IgD-negative memory B cell (primary cell): ENCODE measurements around the gene CEP112. TPM values are rescaled to one million over a fixed set of nuclear protein-coding genes. Genes with fewer than 3 reads are reported as not detected.

Experiments
- H3K27ac Mint-ChIP-seq, 3 donors: one replicate each; pipeline ENCODE4 v1.8.0; 2020 to 2022; ENCODE audit warnings: mild to moderate bottlenecking in 3 of 3, mixed read lengths in 3 of 3, moderate library complexity in 1 of 3
- H3K27me3 Mint-ChIP-seq: one replicate; pipeline ENCODE4 v1.8.0; 2021; ENCODE audit warnings: mixed read lengths
- H3K36me3 Mint-ChIP-seq: one replicate; pipeline ENCODE4 v1.8.0; 2020; ENCODE audit warnings: mild to moderate bottlenecking, mixed read lengths
- H3K4me1 Mint-ChIP-seq, 3 donors: one replicate each; pipeline ENCODE4 v1.8.0; 2020 to 2022; ENCODE audit warnings: mixed read lengths in 3 of 3, mild to moderate bottlenecking in 1 of 3
- H3K4me3 Mint-ChIP-seq, 4 donors: one replicate each; pipeline ENCODE4 v1.8.0; 2020 to 2022; ENCODE audit warnings: mild to moderate bottlenecking in 4 of 4, mixed read lengths in 4 of 4, moderate library complexity in 3 of 4
- H3K9me3 Mint-ChIP-seq, 3 donors: one replicate each; pipeline ENCODE4 v1.8.0; 2020 to 2021; ENCODE audit warnings: mixed read lengths in 3 of 3, mild to moderate bottlenecking in 1 of 3
- polyA plus RNA-seq: library from polyadenylated mRNA; unstranded; fragments of 300-500 nt; fragmentation: Illumina TruSeq; gene quantifications from one replicate; pipeline ENCODE4 v1.2.3, GENCODE V29; 2021

CEP112 gene
- polyA plus RNA-seq, 1 donor from 2014 or later = not detected

GRCh38 chr17:65774787-65775186 is 417.1 kb downstream of the CEP112 start:
- Mint-ChIP-seq H3K9me3 (peaks cover 0 to 7% (median 1%) of the 10 kb centered on the region in 3 donors), H3K4me1 (peaks cover 0 to 2% (median 0%) of the 10 kb centered on the region in 3 donors), H3K27me3 (no peaks in the 10 kb centered on the region), H3K27ac (no peak overlapping the region), H3K36me3 (no peaks in the 10 kb centered on the region), H3K4me3 (no peak overlapping the region)

DNA sequence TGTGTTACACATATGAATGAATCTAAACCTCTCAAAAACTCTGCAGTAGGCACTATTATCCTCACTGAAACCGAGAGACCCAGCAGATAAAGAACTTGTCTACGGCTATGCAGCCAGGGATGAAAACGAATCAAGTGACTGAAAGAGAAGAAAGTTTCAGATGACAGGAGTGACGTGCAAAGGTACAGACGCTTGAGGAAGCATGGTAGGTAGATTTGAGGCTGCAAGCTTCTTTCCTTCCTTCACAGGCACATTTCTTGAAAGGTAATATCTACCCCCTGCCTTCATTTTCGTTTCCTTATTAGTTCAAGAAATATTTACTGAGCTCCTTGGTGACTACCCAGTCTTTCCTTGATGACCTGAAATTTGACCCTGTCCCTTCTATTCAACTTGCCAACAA is 418.9 kb downstream of the CEP112 start:
- Mint-ChIP-seq H3K27ac (no peak overlapping the region), H3K9me3 (peaks cover 0 to 7% (median 1%) of the 10 kb centered on the region in 3 donors), H3K4me3 (no peak overlapping the region), H3K36me3 (no peaks in the 10 kb centered on the region), H3K4me1 (peaks cover 0 to 2% (median 0%) of the 10 kb centered on the region in 3 donors), H3K27me3 (no peaks in the 10 kb centered on the region)

GRCh38 chr17:65771704-65772103 is 420.2 kb downstream of the CEP112 start:
- H3K9me3 Mint-ChIP-seq = peaks cover 0 to 7% (median 1%) of the 10 kb centered on the region in 3 donors
- no peak overlapping the region for H3K4me3 Mint-ChIP-seq
- no peak overlapping the region for H3K27ac Mint-ChIP-seq
- H3K36me3 Mint-ChIP-seq = no peaks in the 10 kb centered on the region
- peaks cover 0 to 2% (median 0%) of the 10 kb centered on the region in 3 donors for H3K4me1 Mint-ChIP-seq
- H3K27me3 Mint-ChIP-seq = no peaks in the 10 kb centered on the region

DNA sequence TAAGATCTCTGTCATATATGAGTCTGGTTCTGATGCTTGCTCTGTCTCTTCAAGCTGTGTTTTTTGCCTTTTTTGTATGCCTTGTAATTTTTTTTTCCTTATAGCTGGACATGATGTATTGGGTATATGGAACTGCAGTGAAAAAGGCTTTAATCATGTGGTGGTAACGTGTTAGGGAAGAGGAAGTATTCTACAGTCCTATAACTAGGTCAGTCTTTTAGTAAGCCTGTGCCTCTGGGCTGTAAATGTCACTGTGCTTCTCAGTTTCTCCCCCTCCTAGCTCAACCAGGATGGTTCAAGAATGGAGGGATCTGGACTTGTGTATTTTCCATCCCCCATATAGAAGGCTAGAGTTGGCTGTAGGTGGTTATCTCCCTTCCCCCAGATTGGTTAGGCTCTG is 428.1 kb downstream of the CEP112 start:
- Mint-ChIP-seq H3K4me3 (no peak overlapping the region), H3K27me3 (peaks cover 2% of the 10 kb centered on the region), H3K27ac (no peak overlapping the region), H3K36me3 (no peaks in the 10 kb centered on the region), H3K9me3 (peaks cover 0 to 2% (median 0%) of the 10 kb centered on the region in 3 donors), H3K4me1 (no peaks in the 10 kb centered on the region)

GRCh38 chr17:65762973-65763372 is 429.0 kb downstream of the CEP112 start:
- Mint-ChIP-seq H3K4me1 (no peaks in the 10 kb centered on the region), H3K4me3 (no peak overlapping the region), H3K9me3 (peaks cover 0 to 2% (median 1%) of the 10 kb centered on the region in 3 donors), H3K36me3 (no peaks in the 10 kb centered on the region), H3K27ac (no peak overlapping the region), H3K27me3 (peaks cover 2% of the 10 kb centered on the region)

- Mint-ChIP-seq H3K4me1 (no peaks in the 10 kb centered on the region), H3K27ac (no peak overlapping the region), H3K9me3 (peaks cover 0 to 2% (median 1%) of the 10 kb centered on the region in 3 donors), H3K27me3 (peaks cover 3% of the 10 kb centered on the region), H3K36me3 (peaks cover 3% of the 10 kb centered on the region), H3K4me3 (no peak overlapping the region)
Measured at GRCh38 chr17:65759532-65759931, 432.4 kb downstream of the CEP112 start.

DNA sequence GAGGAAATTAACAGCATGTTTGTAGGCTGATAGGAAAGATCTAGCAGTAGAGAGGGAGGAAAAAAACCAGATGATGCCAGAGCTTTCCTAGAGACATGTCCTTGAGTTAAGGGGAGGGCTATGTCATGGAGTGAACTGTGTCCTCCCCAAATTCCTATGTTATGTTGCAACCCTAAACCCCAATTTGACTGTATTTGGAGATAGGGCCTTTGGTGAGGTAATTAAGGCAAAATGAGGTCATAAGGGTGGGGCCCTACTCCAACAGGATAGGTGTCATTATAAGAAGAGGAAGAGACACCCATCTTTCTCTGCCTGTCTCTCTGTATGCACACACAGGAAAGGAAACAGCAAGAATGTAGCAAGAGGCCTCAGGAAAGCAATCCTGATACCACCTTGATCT is 435.2 kb downstream of the CEP112 start:
- peaks cover 0 to 2% (median 1%) of the 10 kb centered on the region in 3 donors for H3K9me3 Mint-ChIP-seq
- peaks cover 3% of the 10 kb centered on the region for H3K36me3 Mint-ChIP-seq
- no peak overlapping the region for H3K27ac Mint-ChIP-seq
- peaks cover 2% of the 10 kb centered on the region for H3K27me3 Mint-ChIP-seq
- H3K4me3 Mint-ChIP-seq = no peak overlapping the region
- no peaks in the 10 kb centered on the region for H3K4me1 Mint-ChIP-seq

DNA sequence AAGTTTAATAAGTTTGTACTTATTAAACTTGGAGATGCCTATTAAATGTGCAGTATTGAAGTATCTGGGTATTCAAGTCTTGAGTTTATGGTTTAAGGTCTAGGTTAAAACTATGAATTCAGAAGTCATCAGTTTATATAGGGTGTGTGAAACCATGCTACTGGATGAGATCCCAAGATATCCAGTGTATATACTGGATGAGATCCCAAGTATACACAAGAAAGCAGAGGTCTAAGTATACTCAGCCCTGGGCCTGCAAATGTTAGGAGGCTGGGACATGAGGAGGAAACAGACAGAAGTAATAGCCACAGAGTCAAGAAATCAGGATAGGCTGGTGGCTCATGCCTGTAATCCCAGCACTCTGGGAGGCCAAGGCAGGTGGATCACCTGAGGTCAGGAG is 436.1 kb downstream of the CEP112 start:
- Mint-ChIP-seq H3K4me3 (no peak overlapping the region), H3K27me3 (peaks cover 2% of the 10 kb centered on the region), H3K4me1 (no peaks in the 10 kb centered on the region), H3K36me3 (peaks cover 3% of the 10 kb centered on the region), H3K27ac (no peak overlapping the region), H3K9me3 (peaks cover 0 to 2% (median 1%) of the 10 kb centered on the region in 3 donors)

GRCh38 chr17:65754630-65755029 is 437.3 kb downstream of the CEP112 start:
- no peak overlapping the region for H3K4me3 Mint-ChIP-seq
- H3K36me3 Mint-ChIP-seq = peaks cover 3% of the 10 kb centered on the region
- peaks cover 0 to 2% (median 1%) of the 10 kb centered on the region in 3 donors for H3K9me3 Mint-ChIP-seq
- peaks cover 2% of the 10 kb centered on the region for H3K27me3 Mint-ChIP-seq
- no peak overlapping the region for H3K27ac Mint-ChIP-seq
- H3K4me1 Mint-ChIP-seq = no peaks in the 10 kb centered on the region

- Mint-ChIP-seq H3K4me1 (no peaks in the 10 kb centered on the region), H3K27me3 (peaks cover 2% of the 10 kb centered on the region), H3K9me3 (peaks cover 0 to 2% (median 1%) of the 10 kb centered on the region in 3 donors), H3K4me3 (no peak overlapping the region), H3K36me3 (peaks cover 3% of the 10 kb centered on the region), H3K27ac (no peak overlapping the region)
Measured at GRCh38 chr17:65754081-65754480, 437.9 kb downstream of the CEP112 start.

- Mint-ChIP-seq H3K4me1 (no peaks in the 10 kb centered on the region), H3K4me3 (no peak overlapping the region), H3K27ac (no peak overlapping the region), H3K9me3 (peaks cover 0 to 2% (median 0%) of the 10 kb centered on the region in 3 donors), H3K36me3 (peaks cover 3% of the 10 kb centered on the region), H3K27me3 (peaks cover 2% of the 10 kb centered on the region)
Measured at GRCh38 chr17:65753348-65753747, 438.6 kb downstream of the CEP112 start.

GRCh38 chr17:65751263-65751662 is 440.7 kb downstream of the CEP112 start:
- no peak overlapping the region for H3K4me3 Mint-ChIP-seq

DNA sequence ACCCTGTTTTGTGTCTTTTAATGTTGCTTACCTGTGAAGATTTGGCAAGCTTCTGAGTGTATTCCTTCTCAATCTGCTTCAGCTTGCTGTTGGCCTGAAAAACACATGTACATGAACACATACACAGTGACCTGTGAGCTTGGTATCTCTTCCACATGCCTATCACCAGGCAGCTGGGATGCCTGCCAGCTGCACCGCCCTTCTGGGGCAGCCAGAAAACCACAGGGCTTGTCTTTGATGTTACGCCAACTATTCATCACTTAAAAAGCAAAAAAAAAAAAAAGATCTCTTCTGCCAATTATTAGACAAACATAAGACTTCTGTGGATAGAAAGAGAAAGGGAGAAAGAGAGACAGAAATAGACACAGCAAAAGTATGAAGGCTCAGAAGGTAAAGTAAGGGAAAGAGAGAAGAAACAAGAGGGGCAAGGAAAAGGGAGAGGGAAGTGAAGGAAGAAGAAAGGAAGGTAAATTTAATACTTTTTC is 441.3 kb downstream of the CEP112 start:
- H3K36me3 Mint-ChIP-seq = no peaks in the 10 kb centered on the region
- no peaks in the 10 kb centered on the region for H3K4me1 Mint-ChIP-seq
- no peaks in the 10 kb centered on the region for H3K27me3 Mint-ChIP-seq
- no peaks in the 10 kb centered on the region for H3K9me3 Mint-ChIP-seq
- H3K4me3 Mint-ChIP-seq = no peak overlapping the region
- no peak overlapping the region for H3K27ac Mint-ChIP-seq

More at GRCh38 chr17:65751263-65751662, 440.7 kb downstream of the CEP112 start:
- Mint-ChIP-seq H3K27me3 (no peaks in the 10 kb centered on the region), H3K36me3 (no peaks in the 10 kb centered on the region), H3K9me3 (peaks cover 0 to 2% (median 0%) of the 10 kb centered on the region in 3 donors), H3K27ac (no peak overlapping the region), H3K4me1 (no peaks in the 10 kb centered on the region)

GRCh38 chr17:65750166-65750565 is 441.8 kb downstream of the CEP112 start:
- H3K4me1 Mint-ChIP-seq = no peaks in the 10 kb centered on the region
- H3K9me3 Mint-ChIP-seq = no peaks in the 10 kb centered on the region
- no peaks in the 10 kb centered on the region for H3K27me3 Mint-ChIP-seq
- H3K27ac Mint-ChIP-seq = no peak overlapping the region
- H3K4me3 Mint-ChIP-seq = no peak overlapping the region
- no peaks in the 10 kb centered on the region for H3K36me3 Mint-ChIP-seq

DNA sequence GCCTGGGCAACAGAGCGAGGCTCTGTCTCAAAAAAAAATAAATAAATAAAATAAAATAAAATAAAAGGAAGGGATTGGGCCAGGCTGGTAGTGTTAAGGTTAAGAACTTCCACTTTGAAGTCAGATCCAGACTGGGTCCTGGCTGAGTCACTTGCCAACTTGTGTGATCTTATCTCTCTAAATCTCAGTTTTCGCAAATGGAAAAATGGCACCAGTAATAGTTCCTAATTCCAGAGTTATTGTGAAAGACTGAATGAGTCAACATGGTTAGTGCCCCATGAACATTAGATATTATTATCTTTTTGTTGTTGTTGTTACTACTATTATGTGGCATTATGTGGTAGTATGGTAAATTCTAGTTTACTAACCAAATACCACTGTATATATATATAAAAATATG is 442.5 kb downstream of the CEP112 start:
- Mint-ChIP-seq H3K27me3 (no peaks in the 10 kb centered on the region), H3K4me3 (no peak overlapping the region), H3K9me3 (no peaks in the 10 kb centered on the region), H3K27ac (no peak overlapping the region), H3K4me1 (no peaks in the 10 kb centered on the region), H3K36me3 (no peaks in the 10 kb centered on the region)

- Mint-ChIP-seq H3K27me3 (no peaks in the 10 kb centered on the region), H3K4me3 (no peak overlapping the region), H3K27ac (no peak overlapping the region), H3K4me1 (peaks cover 0 to 1% (median 0%) of the 10 kb centered on the region in 3 donors), H3K36me3 (no peaks in the 10 kb centered on the region), H3K9me3 (no peaks in the 10 kb centered on the region)
Measured at GRCh38 chr17:65745241-65745640, 446.7 kb downstream of the CEP112 start.
